ENCODE results near the gene TIMM10B.

- TF ChIP-seq CTCF (IDR thresholded peaks at IDR 0.05) = no peak
- no peak for TF ChIP-seq POLR2AphosphoS5 (IDR thresholded peaks at IDR 0.05)
- TF ChIP-seq POLR2A (IDR thresholded peaks at IDR 0.05) = no peak
Measured at GRCh38 chr11:6431861-6432260, 49.4 kb upstream of the TIMM10B start.

All from gastroesophageal sphincter (tissue), 3 donors.